NCI-H187 (cell line): ENCODE data around the gene ZNF385B.

Source experiments
- DNase-seq, 2 experiments: peaks; one replicate each; lab custom pipeline; 2025; lab: John Stamatoyannopoulos, UW

ZNF385B gene

GRCh38 chr2:179745635-179746256 lies 115.7 kb downstream of the ZNF385B start:
- DNase-seq: no peak

GRCh38 chr2:179744401-179744800 lies 117.0 kb downstream of the ZNF385B start:
- no peak for DNase-seq

- DNase-seq: no peak
These were observed 120.1 kb downstream of the ZNF385B start for GRCh38 chr2:179741317-179741716.

- no peak for DNase-seq
These were observed 131.4 kb downstream of the ZNF385B start for GRCh38 chr2:179729966-179730365.

- no peak for DNase-seq
These were observed 134.8 kb downstream of the ZNF385B start for GRCh38 chr2:179726461-179727180.

GRCh38 chr2:179724403-179724802 lies 137.0 kb downstream of the ZNF385B start:
- DNase-seq: no peak

- DNase-seq: no peak
These were observed 141.1 kb downstream of the ZNF385B start for GRCh38 chr2:179720173-179720772.

GRCh38 chr2:179715871-179716270 lies 145.5 kb downstream of the ZNF385B start:
- no peak for DNase-seq

- DNase-seq: no peak
These were observed 146.2 kb downstream of the ZNF385B start for GRCh38 chr2:179715196-179715595.

GRCh38 chr2:179712825-179713224 lies 148.6 kb downstream of the ZNF385B start:
- no peak for DNase-seq

GRCh38 chr2:179711375-179711774 lies 150.0 kb downstream of the ZNF385B start:
- DNase-seq: no peak

- no peak for DNase-seq
These were observed 157.7 kb downstream of the ZNF385B start for GRCh38 chr2:179703702-179704101.

- DNase-seq: no peak
These were observed 158.5 kb downstream of the ZNF385B start for GRCh38 chr2:179702912-179703311.

- DNase-seq: no peak
These were observed 159.8 kb downstream of the ZNF385B start for GRCh38 chr2:179701524-179702110.

- DNase-seq: no peak
These were observed 165.9 kb downstream of the ZNF385B start for GRCh38 chr2:179695486-179695885.

GRCh38 chr2:179694963-179695362 lies 166.4 kb downstream of the ZNF385B start:
- no peak for DNase-seq

- DNase-seq: no peak
These were observed 168.8 kb downstream of the ZNF385B start for GRCh38 chr2:179692610-179693009.

- no peak for DNase-seq
These were observed 169.4 kb downstream of the ZNF385B start for GRCh38 chr2:179692043-179692442.

GRCh38 chr2:179691235-179691634 lies 170.2 kb downstream of the ZNF385B start:
- no peak for DNase-seq

- DNase-seq: no peak
These were observed 174.6 kb downstream of the ZNF385B start for GRCh38 chr2:179686718-179687342.

GRCh38 chr2:179686069-179686468 lies 175.3 kb downstream of the ZNF385B start:
- DNase-seq: no peak

GRCh38 chr2:179685146-179685545 lies 176.3 kb downstream of the ZNF385B start:
- no peak for DNase-seq
